Breast epithelium (tissue), 3 donors: Measurements from ENCODE around the gene COL9A1.

ENCODE experiments used
- CTCF ChIP-seq, 3 donors: fragments of 450-650 bp; IDR thresholded peaks; one replicate each; pipeline ENCODE4 v1.5.1; 2016 to 2017; ENCODE audit warnings: antibody characterized with exemption in 3 of 3, mild to moderate bottlenecking in 3 of 3, moderate library complexity in 3 of 3
- POLR2A ChIP-seq: fragments of 450-650 bp; IDR thresholded peaks from one replicate; pipeline ENCODE4 v1.6.1; 2016; ENCODE audit warnings: antibody characterized with exemption, mild to moderate bottlenecking, moderate library complexity
- POLR2AphosphoS5 ChIP-seq, 3 donors: sonication (generic); formaldehyde crosslinking; IDR thresholded peaks; one replicate each; pipeline ENCODE4 v1.6.1; 2017; ENCODE audit warnings: antibody characterized with exemption in 3 of 3

GRCh38 chr6:70196531-70196930 lies 106.4 kb downstream of the COL9A1 start:
- no peak for TF ChIP-seq CTCF (IDR thresholded peaks at IDR 0.05)
- no peak for TF ChIP-seq POLR2A
- no peak for TF ChIP-seq POLR2AphosphoS5 (IDR thresholded peaks at IDR 0.05)
